ENCODE data around the gene OR5K3.

DNA sequence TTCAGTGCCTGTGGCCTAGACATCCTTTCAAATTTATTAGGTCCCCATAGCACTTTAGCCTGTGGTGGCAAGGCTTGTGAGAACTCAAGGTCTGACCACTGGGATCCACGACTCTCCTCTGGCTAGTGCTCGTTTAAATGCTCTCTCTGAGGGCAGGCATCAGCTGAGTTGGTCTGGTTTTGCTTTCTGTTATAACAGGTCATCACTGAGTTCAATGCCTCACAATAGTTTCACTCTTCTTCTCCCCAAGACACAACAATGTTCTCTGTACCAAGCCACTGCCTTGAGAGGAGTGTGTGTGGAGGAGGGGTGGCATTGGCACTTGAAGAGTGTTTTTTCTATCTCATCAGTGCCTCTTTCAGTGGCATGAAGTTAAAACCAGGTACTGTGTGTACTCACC, 29.2 kb upstream of the OR5K3 start:
- TF ChIP-seq CTCF (IDR thresholded peaks at IDR 0.05) (no peak), EP300 (IDR thresholded peaks at IDR 0.05) (no peak), POLR2AphosphoS5 (IDR thresholded peaks at IDR 0.05) (no peak), POLR2A (IDR thresholded peaks at IDR 0.05) (no peak)

All from upper lobe of left lung (tissue), 4 donors.